H1 (cell line): Measurements from ENCODE around the gene LYRM4. TPM values are rescaled to one million over a fixed set of nuclear protein-coding genes. Genes with fewer than 3 reads are reported as not detected.

Experiments
- CTCF ChIA-PET: fragments of 300-600 bp; sonication (Branson Sonifier 250); formaldehyde crosslinking; loops from one replicate; lab custom pipeline; 2021; ENCODE audit not compliant: partially characterized antibody; lab: Charles Lee
- POLR2A ChIA-PET: fragments of 300-600 bp; sonication (Branson Sonifier 250); formaldehyde crosslinking; loops from one replicate; lab custom pipeline; 2021; ENCODE audit warnings: inconsistent platforms; ENCODE audit not compliant: partially characterized antibody; lab: Charles Lee
- DNase-seq, 2 experiments: peaks; one replicate each; pipeline versions ENCODE4 v3.0.0 to v3.0.0-alpha.2; 2010 to 2022; ENCODE audit warnings: low spot score in 2 of 2, low read depth in 1 of 2, mixed read lengths in 1 of 2
- FAIRE-seq: peaks from 2 replicates; lab custom pipeline; 2011; peaks lifted over from hg19 to GRCh38; lab: Jason Lieb, UNC
- H2AFZ ChIP-seq: 2 replicates; pipeline ENCODE4 v1.8.1; 2012; ENCODE audit warnings: low read length, inconsistent platforms
- H2AK5ac ChIP-seq: 2 replicates; pipeline ENCODE4 v1.6.1; 2013; ENCODE audit warnings: low read depth, low read length
- H2BK120ac ChIP-seq: replicated peaks from 2 replicates; pipeline ENCODE3; 2013; ENCODE audit warnings: low read depth, low read length, inconsistent platforms
- H2BK12ac ChIP-seq: 2 replicates; pipeline ENCODE4 v1.6.1; 2013; ENCODE audit warnings: low read depth, low read length
- H2BK15ac ChIP-seq: 2 replicates; pipeline ENCODE4 v1.6.1; 2013; ENCODE audit warnings: low read length
- H2BK20ac ChIP-seq: 2 replicates; pipeline ENCODE4 v1.6.1; 2013; ENCODE audit warnings: low read length
- H2BK5ac ChIP-seq: 2 replicates; pipeline ENCODE4 v1.6.1; 2013; ENCODE audit warnings: low read depth, low read length
- H3K14ac ChIP-seq: 2 replicates; pipeline ENCODE4 v1.6.1; 2013; ENCODE audit warnings: inconsistent platforms; ENCODE audit not compliant: insufficient read length
- H3K18ac ChIP-seq: 2 replicates; pipeline ENCODE4 v1.6.1; 2013; ENCODE audit warnings: low read length; ENCODE audit errors: extremely low read depth
- H3K23ac ChIP-seq: 2 replicates; pipeline ENCODE4 v1.6.1; 2013; ENCODE audit warnings: inconsistent platforms; ENCODE audit not compliant: insufficient read length
- H3K23me2 ChIP-seq: 2 replicates; pipeline ENCODE4 v1.6.1; 2013; ENCODE audit warnings: low read depth, low read length
- H3K27ac ChIP-seq: 2 replicates; pipeline ENCODE4 v1.6.1; 2011; ENCODE audit warnings: low read depth, low read length, inconsistent platforms
- H3K27me3 ChIP-seq, 4 experiments: replicated peaks in 1 of 4; 1 replicate in 1 of 4; 2 replicates in 3 of 4; pipeline versions ENCODE4 v1.6.1 to v1.8.1; 2011 to 2013; ENCODE audit warnings: low read length in 3 of 4, mild to moderate bottlenecking in 3 of 4, inconsistent platforms in 2 of 4, mixed read lengths in 2 of 4, moderate library complexity in 1 of 4; ENCODE audit not compliant: control insufficient read depth in 3 of 4, insufficient read depth in 3 of 4; ENCODE audit errors: extremely low read depth in 1 of 4
- H3K36me3 ChIP-seq, 4 experiments: 2 replicates each; pipeline versions ENCODE4 v1.6.1 to v1.8.1; 2011 to 2013; ENCODE audit warnings: mild to moderate bottlenecking in 4 of 4, low read length in 3 of 4, moderate library complexity in 2 of 4, control low read depth in 1 of 4, inconsistent platforms in 1 of 4; ENCODE audit not compliant: insufficient read depth in 4 of 4, control insufficient read depth in 2 of 4
- H3K4ac ChIP-seq: replicated peaks from 2 replicates; pipeline ENCODE3; 2013; ENCODE audit warnings: low read length, low read depth, mixed read lengths, inconsistent platforms; ENCODE audit not compliant: insufficient read length
- H3K4me1 ChIP-seq, 4 experiments: replicated peaks in 1 of 4; 1 replicate in 1 of 4; 2 replicates in 3 of 4; pipeline versions ENCODE4 v1.6.1 to v1.8.1; 2011 to 2013; ENCODE audit warnings: low read length in 3 of 4, inconsistent platforms in 2 of 4, mixed read lengths in 1 of 4; ENCODE audit not compliant: insufficient read depth in 4 of 4, control insufficient read depth in 3 of 4
- H3K4me2 ChIP-seq, 2 experiments: 2 replicates each; pipeline versions ENCODE4 v1.6.1 to v1.8.1; 2011 to 2013; ENCODE audit warnings: low read depth in 2 of 2, low read length in 2 of 2, control low read depth in 1 of 2, inconsistent platforms in 1 of 2, mild to moderate bottlenecking in 1 of 2; ENCODE audit not compliant: insufficient read depth in 1 of 2
- H3K4me3 ChIP-seq, 4 experiments: fragments of 200-600, 300-600 bp in 1 of 4; sonication (generic), shearing (Covaris generic), sonication (Bioruptor Twin) in 1 of 4; 2 replicates each; pipeline versions ENCODE4 v1.5.1 to v1.8.1; 2011 to 2016; ENCODE audit warnings: low read length in 4 of 4, low read depth in 3 of 4, control low read depth in 2 of 4, inconsistent platforms in 2 of 4, mild to moderate bottlenecking in 2 of 4, mixed read lengths in 1 of 4, moderate library complexity in 1 of 4; ENCODE audit not compliant: insufficient read depth in 2 of 4; ENCODE audit errors: extremely low read depth in 1 of 4
- H3K56ac ChIP-seq: replicated peaks from 2 replicates; pipeline ENCODE3; 2013; ENCODE audit warnings: low read depth, mild to moderate bottlenecking, mixed read lengths, low read length, inconsistent platforms; ENCODE audit not compliant: insufficient read length
- H3K79me1 ChIP-seq: 2 replicates; pipeline ENCODE4 v1.6.1; 2013; ENCODE audit warnings: low read depth, low read length, control low read depth
- H3K79me2 ChIP-seq, 2 experiments: 2 replicates each; pipeline versions ENCODE4 v1.6.1 to v1.8.1; 2012 to 2013; ENCODE audit warnings: low read length in 2 of 2, mild to moderate bottlenecking in 2 of 2, inconsistent platforms in 1 of 2; ENCODE audit not compliant: insufficient read depth in 2 of 2, control insufficient read depth in 1 of 2
- H3K9ac ChIP-seq, 4 experiments: replicated peaks in 1 of 4; 1 replicate in 1 of 4; 2 replicates in 3 of 4; pipeline versions ENCODE4 v1.6.1 to v1.8.1; 2011 to 2013; ENCODE audit warnings: low read depth in 3 of 4, low read length in 3 of 4, control low read depth in 2 of 4, mild to moderate bottlenecking in 2 of 4, moderate library complexity in 2 of 4, inconsistent platforms in 1 of 4; ENCODE audit errors: extremely low read depth in 1 of 4
- H3K9me3 ChIP-seq, 2 experiments: 2 replicates each; pipeline versions ENCODE4 v1.6.1 to v1.8.1; 2012 to 2013; ENCODE audit warnings: mild to moderate bottlenecking in 2 of 2, moderate library complexity in 2 of 2, control low read depth in 1 of 2, inconsistent platforms in 1 of 2, low read depth in 1 of 2, low read length in 1 of 2, mixed read lengths in 1 of 2; ENCODE audit not compliant: insufficient read depth in 2 of 2
- H4K20me1 ChIP-seq, 2 experiments: replicated peaks in 1 of 2; 2 replicates each; pipeline versions ENCODE3 to v1.8.1; 2011 to 2013; ENCODE audit warnings: inconsistent platforms in 2 of 2, low read length in 2 of 2, mild to moderate bottlenecking in 1 of 2; ENCODE audit not compliant: insufficient read depth in 2 of 2, control insufficient read depth in 1 of 2
- H4K5ac ChIP-seq: 2 replicates; pipeline ENCODE4 v1.6.1; 2013; ENCODE audit warnings: low read length, low read depth, mixed read lengths, inconsistent platforms; ENCODE audit not compliant: insufficient read length
- H4K8ac ChIP-seq: 2 replicates; pipeline ENCODE4 v1.8.0; 2013; ENCODE audit warnings: mild to moderate bottlenecking, moderate library complexity, low read length, inconsistent platforms; ENCODE audit not compliant: insufficient read depth; ENCODE audit errors: extremely low read depth
- H4K91ac ChIP-seq: replicated peaks from 2 replicates; pipeline ENCODE3; 2013; ENCODE audit warnings: low read length, mixed read lengths, inconsistent platforms; ENCODE audit not compliant: insufficient read length
- BACH1 ChIP-seq: IDR thresholded peaks from 2 replicates; pipeline ENCODE4 v1.6.1; 2012; ENCODE audit warnings: low read length, improper control_type of control experiment
- CEBPB ChIP-seq: IDR thresholded peaks from 2 replicates; pipeline ENCODE4 v1.6.1; 2012; ENCODE audit warnings: low read depth, low read length
- EP300 ChIP-seq, 2 experiments: IDR thresholded peaks; 1 replicate in 1 of 2; 2 replicates in 1 of 2; pipeline ENCODE4 v1.6.1; 2011 to 2012; ENCODE audit warnings: low read depth in 2 of 2, low read length in 2 of 2, mild to moderate bottlenecking in 2 of 2, borderline replicate concordance in 1 of 2, inconsistent platforms in 1 of 2, moderate library complexity in 1 of 2
- GTF2F1 ChIP-seq: IDR thresholded peaks from 2 replicates; pipeline ENCODE4 v1.6.1; 2012; ENCODE audit warnings: low read depth, low read length, improper control_type of control experiment, borderline replicate concordance
- NRF1 ChIP-seq: IDR thresholded peaks from 2 replicates; pipeline ENCODE4 v1.6.1; 2011; ENCODE audit warnings: mild to moderate bottlenecking, low read depth, low read length, improper control_type of control experiment
- RAD21 ChIP-seq, 2 experiments: IDR thresholded peaks in 1 of 2; conservative IDR thresholded peaks in 1 of 2; 2 replicates each; pipeline ENCODE4 v1.6.1; 2011; ENCODE audit warnings: low read depth in 2 of 2, low read length in 2 of 2, improper control_type of control experiment in 1 of 2, inconsistent platforms in 1 of 2, mild to moderate bottlenecking in 1 of 2, moderate library complexity in 1 of 2
- RFX5 ChIP-seq: IDR thresholded peaks from 2 replicates; pipeline ENCODE4 v1.6.1; 2011; ENCODE audit warnings: low read depth, low read length, improper control_type of control experiment, borderline replicate concordance
- SIRT6 ChIP-seq: IDR thresholded peaks from one replicate; pipeline ENCODE4 v1.7.1; 2012; ENCODE audit warnings: low read length, inconsistent platforms
- SP2 ChIP-seq: IDR thresholded peaks from 2 replicates; pipeline ENCODE4 v1.6.1; 2012; ENCODE audit warnings: mild to moderate bottlenecking, low read length, inconsistent platforms
- SUZ12 ChIP-seq: fragments of 200-600 bp; sonication (generic); IDR thresholded peaks from 2 replicates; pipeline ENCODE4 v1.6.1; 2012; ENCODE audit warnings: mild to moderate bottlenecking, inconsistent platforms, low read length, moderate library complexity, mixed read lengths
- TAF1 ChIP-seq: IDR thresholded peaks from 2 replicates; pipeline ENCODE4 v1.6.1; 2011; ENCODE audit warnings: mild to moderate bottlenecking, low read depth, low read length
- WGBS, 2 experiments: shearing (Covaris generic) in 1 of 2; methylation state at CpG; one replicate each; pipeline versions ENCODE4 v1.1.6 to v1.1.7; 2013 to 2015; ENCODE audit warnings: low lambda C conversion rate in 2 of 2, mixed read lengths in 2 of 2, inconsistent platforms in 1 of 2, low coverage in 1 of 2, missing lambda C conversion rate in 1 of 2; ENCODE audit not compliant: insufficient replicate concordance in 2 of 2, insufficient coverage in 1 of 2, insufficient read length in 1 of 2; ENCODE audit errors: extremely low coverage in 1 of 2, missing lambda C conversion rate in 1 of 2; 5-methylcytosine and 5-hydroxymethylcytosine counted together
- polyA plus RNA-seq, 7 experiments: library from polyadenylated mRNA; depleted of rRNA in 3 of 7; stranded (reverse) in 5 of 7; unstranded in 2 of 7; fragments of >200 nt in 5 of 7; fragments of 200-250 nt in 2 of 7; gene quantifications; 1 replicate in 5 of 7; 2 replicates in 1 of 7; 4 replicates in 1 of 7; pipeline versions ENCODE4 v1.2.1 to v1.2.3, GENCODE V29; 2011 to 2013; ENCODE audit warnings: missing spikeins in 2 of 7, mixed read lengths in 2 of 7
- total RNA-seq: library from RNA; stranded (reverse); fragmentation: NEBNext Ultra II Directional; extraction: Animal tissue kit (Norgen Biotek cat#: 25700); gene quantifications from 2 replicates; pipeline ENCODE4 v1.2.1, GENCODE V29; 2021

LYRM4 gene
- total and polyA plus RNA-seq, 2 of the 8 experiments (the other 6 are each of a cell fraction or from before 2014, with no cell fraction given) = 56.6 to 62.8 TPM

- Histone ChIP-seq H3K36me3 (no peaks in the 10 kb centered on the region), H3K4me2 (no peak overlapping the region), H2BK5ac (no peak overlapping the region), H3K14ac (no peak overlapping the region), H3K9me3 (no peaks in the 10 kb centered on the region), H2AK5ac (no peak overlapping the region), H3K56ac (no peak overlapping the region), H3K27me3 (no peaks in the 10 kb centered on the region), H2BK20ac (no peak overlapping the region), H2BK15ac (no peak overlapping the region), H4K8ac (no peak overlapping the region), H3K9ac (no peak overlapping the region), H3K79me1 (peaks cover 2% of the 10 kb centered on the region; the same call in 1 of the 2 replicates), H4K20me1 (no peaks in the 10 kb centered on the region), H4K5ac (no peak overlapping the region), H3K18ac (no peak overlapping the region), H3K23me2 (no peaks in the 10 kb centered on the region), H4K91ac (no peak overlapping the region), H2AFZ (no peak overlapping the region), H3K23ac (no peak overlapping the region), H3K4me1 (peaks cover 0 to 12% (median 3%) of the 10 kb centered on the region in 4 experiments; a peak in 3 of 7 replicates), H3K4me3 (no peak overlapping the region), H2BK12ac (no peak overlapping the region), H3K27ac (no peak overlapping the region), H3K79me2 (peaks cover 0 to 4% of the 10 kb centered on the region in 2 experiments; a peak in 1 of 4 replicates), H3K4ac (no peak overlapping the region), H2BK120ac (no peak overlapping the region)
- FAIRE-seq (no peak), DNase-seq (no peak)
- POLR2A ChIA-PET = interaction anchor here (0.7 kb wide), 1 partner anchor 40 kb away, joined by 3 read pairs; no protein-coding TSS in a partner anchor
- CTCF ChIA-PET = interaction anchor here (1.3 to 2.1 kb wide), 5 partner anchors 13 to 63 kb away, joined by 3 to 6 read pairs (median 5); no protein-coding TSS in a partner anchor
- 89% methylated on average over 3 of the region's 3 CpGs; no CpG with 5 or more reads in 1 of the 2 experiments for WGBS, 2 experiments
- TF ChIP-seq SUZ12 (no peak), RAD21 (IDR thresholded peaks at IDR 0.05 in 1 of 2, conservative IDR thresholded peaks at IDR 0.05 in 1 of 2; ENCODE audit: low read depth in 2 of 2, low read length in 2 of 2) (no peak), BACH1 (no peak), GTF2F1 (no peak), NRF1 (no peak), EP300 (IDR thresholded peaks at IDR 0.05; ENCODE audit: borderline replicate concordance in 1 of 2, low read depth in 2 of 2, low read length in 2 of 2) (no peak), SIRT6 (no peak), SP2 (no peak), TAF1 (no peak), CEBPB (no peak), RFX5 (no peak)
Measured at GRCh38 chr6:5277589-5277988, 16.8 kb upstream of the LYRM4 start.
